Measurements from ENCODE around the gene AZU1. TPM values are rescaled to one million over a fixed set of nuclear protein-coding genes. Genes with fewer than 3 reads are reported as not detected.

AZU1 gene
- 0.46 TPM for total RNA-seq

GRCh38 chr19:827710-828321 is at the start of gene AZU1:
Gene AZU1, plus strand, starts transcription at chr19:827837. Its CDS starts 10 bp downstream, at chr19:827847.

GRCh38 chr19:796692-797527 is 30.7 kb upstream of the AZU1 start, which contains the start of gene PTBP1:
Gene PTBP1, plus strand, starts transcription at chr19:797452. Its CDS starts 46 bp downstream, at chr19:797498.

GRCh38 chr19:821825-822503 is 5.7 kb upstream of the AZU1 start, which contains the start of gene PLPPR3:
Gene PLPPR3, minus strand, starts transcription at chr19:821955. Its CDS starts 396 bp downstream, at chr19:821559.

GRCh38 chr19:840519-841206 is 13.0 kb downstream of the AZU1 start, which contains the start of gene PRTN3:
Gene PRTN3, plus strand, starts transcription at chr19:840999. Its CDS starts 10 bp downstream, at chr19:841009.

GRCh38 chr19:852136-853013 is 24.7 kb downstream of the AZU1 start, which contains the start of gene ELANE:
Gene ELANE, plus strand, starts transcription at chr19:852303. Its CDS starts 26 bp downstream, at chr19:852329.

GRCh38 chr19:858868-859843 is 31.5 kb downstream of the AZU1 start, which contains the start of gene CFD:
Gene CFD, plus strand, starts transcription at chr19:859664. Its CDS starts 26 bp downstream, at chr19:859690.

Small RNA genes within 50 kb of the gene (small RNA-seq; reads per million reads assigned to genes)
- gene MIR3187: not detected

Other genes starting within 250 kb of the AZU1 start
- 27.9 TPM for gene HCN2, start 238.0 kb upstream of the AZU1 start, total RNA-seq
- 19.4 TPM for gene POLRMT, start 194.3 kb upstream of the AZU1 start, total RNA-seq
- gene FGF22, start 188.0 kb upstream of the AZU1 start, total RNA-seq: 0.69 TPM
- 20.3 TPM for gene RNF126, start 164.6 kb upstream of the AZU1 start, total RNA-seq
- 7.2 TPM for gene FSTL3, start 151.4 kb upstream of the AZU1 start, total RNA-seq
- not detected for gene PRSS57, start 132.4 kb upstream of the AZU1 start, total RNA-seq
- 101 TPM for gene PALM, start 118.9 kb upstream of the AZU1 start, total RNA-seq
- 0.23 TPM for gene MISP, start 76.7 kb upstream of the AZU1 start, total RNA-seq
- gene PTBP1, start 30.4 kb upstream of the AZU1 start, total RNA-seq: 35.5 TPM
- 125 TPM for gene PLPPR3, start 5.9 kb upstream of the AZU1 start, total RNA-seq
- 1.8 TPM for gene PRTN3, start 13.2 kb downstream of the AZU1 start, total RNA-seq
- 0.69 TPM for gene ELANE, start 24.5 kb downstream of the AZU1 start, total RNA-seq
- 1.6 TPM for gene CFD, start 31.8 kb downstream of the AZU1 start, total RNA-seq
- 27.5 TPM for gene MED16, start 65.3 kb downstream of the AZU1 start, total RNA-seq
- gene RNU6-9, start 65.6 kb downstream of the AZU1 start, total RNA-seq: not detected
- gene R3HDM4, start 85.4 kb downstream of the AZU1 start, total RNA-seq: 40.1 TPM
- gene KISS1R, start 89.5 kb downstream of the AZU1 start, total RNA-seq: 2.3 TPM
- 7.6 TPM for gene ARID3A, start 98.2 kb downstream of the AZU1 start, total RNA-seq
- gene WDR18, start 156.5 kb downstream of the AZU1 start, total RNA-seq: 33.7 TPM
- 0.69 TPM for gene GRIN3B, start 172.6 kb downstream of the AZU1 start, total RNA-seq
- gene TMEM259, start 193.3 kb downstream of the AZU1 start, total RNA-seq: 40.8 TPM
- gene RNU6-2, start 193.7 kb downstream of the AZU1 start, total RNA-seq: not detected
- gene CNN2, start 198.8 kb downstream of the AZU1 start, total RNA-seq: 18.2 TPM
- gene ABCA7, start 212.3 kb downstream of the AZU1 start, total RNA-seq: 11.8 TPM
- gene ARHGAP45, start 239.3 kb downstream of the AZU1 start, total RNA-seq: 2.5 TPM

All from diencephalon (tissue), 1 donor.